HCT116 (cell line): ENCODE results near the gene GMDS. TPM values are rescaled to one million over a fixed set of nuclear protein-coding genes. Genes with fewer than 3 reads are reported as not detected.

ENCODE experiments used
- ATAC-seq: fragments of 200-7000 bp; cut with Tn5 transposase; 2 replicates; pipeline ENCODE4 v1.9.1; 2020; ENCODE audit warnings: mild to moderate bottlenecking, moderate library complexity
- BruUV-seq: library from RNA; stranded (reverse); fragments of 400-500 nt; replicated peaks from 2 replicates; lab custom pipeline; 2021; lab: Mats Ljungman, UMichigan
- CTCF ChIA-PET: fragments of 300-600 bp; sonication (Branson Sonifier 250); formaldehyde crosslinking; loops from one replicate; lab custom pipeline; 2021; ENCODE audit warnings: antibody characterized with exemption; lab: Charles Lee
- POLR2A ChIA-PET: fragments of 300-600, 350-600 bp; sonication (Branson Sonifier 250); formaldehyde crosslinking; loops from one replicate; lab custom pipeline; 2021; ENCODE audit warnings: antibody characterized with exemption; lab: Charles Lee
- RAD21 ChIA-PET, 2 experiments: fragments of 300-600 bp; sonication (Branson Sonifier 250); formaldehyde crosslinking; loops; one replicate each; lab custom pipeline; 2023; ENCODE audit warnings: low total read pairs in 2 of 2; ENCODE audit not compliant: uncharacterized antibody in 2 of 2, unreplicated experiment in 2 of 2, low non-redundant PET in 1 of 2; lab: Charles Lee
- DNase-seq: peaks from one replicate; pipeline ENCODE4 v3.0.0-alpha.2; 2010; ENCODE audit warnings: low read depth, low spot score
- H2AFZ ChIP-seq: fragments of 200-600 bp; shearing (Covaris generic), sonication (generic); 2 replicates; pipeline ENCODE4 v1.6.1; 2017; ENCODE audit warnings: low read depth, mixed run types, mixed read lengths, antibody characterized with exemption, low read length; ENCODE audit not compliant: poor library complexity, severe bottlenecking
- H3K27ac ChIP-seq: 2 replicates; pipeline ENCODE4 v1.5.1; 2012; ENCODE audit warnings: low read depth, low read length
- H3K27me3 ChIP-seq: fragments of 200-600 bp; sonication (generic); 2 replicates; pipeline ENCODE4 v1.6.1; 2016; ENCODE audit warnings: mixed run types, low read length, mixed read lengths; ENCODE audit not compliant: insufficient read depth
- H3K36me3 ChIP-seq, 2 experiments: fragments of 200-500 bp in 1 of 2; fragments of 200-600 bp in 1 of 2; sonication (Bioruptor generic) in 1 of 2; sonication (generic) in 1 of 2; 2 replicates each; pipeline versions ENCODE4 v1.5.1 to v1.6.1; 2014 to 2016; ENCODE audit warnings: low read length in 2 of 2, inconsistent platforms in 1 of 2, mixed read lengths in 1 of 2, mixed run types in 1 of 2; ENCODE audit not compliant: insufficient read depth in 2 of 2, control insufficient read depth in 1 of 2
- H3K4me1 ChIP-seq, 2 experiments: fragments of 200-600 bp in 1 of 2; sonication (generic) in 1 of 2; 2 replicates each; pipeline versions ENCODE4 v1.5.1 to v1.6.1; 2012 to 2017; ENCODE audit warnings: low read length in 2 of 2, inconsistent platforms in 1 of 2, mild to moderate bottlenecking in 1 of 2, mixed read lengths in 1 of 2, mixed run types in 1 of 2, moderate library complexity in 1 of 2; ENCODE audit not compliant: insufficient read depth in 2 of 2, control insufficient read depth in 1 of 2
- H3K4me2 ChIP-seq: fragments of 200-600 bp; sonication (generic); 2 replicates; pipeline ENCODE4 v1.6.1; 2017; ENCODE audit warnings: mixed run types, low read length, mixed read lengths
- H3K4me3 ChIP-seq, 2 experiments: fragments of 200-600 bp in 1 of 2; sonication (generic) in 1 of 2; replicated peaks in 1 of 2; 2 replicates each; pipeline ENCODE4 v1.5.1; 2011 to 2016; ENCODE audit warnings: low read length in 2 of 2, control low read depth in 1 of 2, low read depth in 1 of 2, mild to moderate bottlenecking in 1 of 2, mixed read lengths in 1 of 2, mixed run types in 1 of 2
- H3K79me2 ChIP-seq: fragments of 200-600 bp; sonication (generic); 2 replicates; pipeline ENCODE4 v1.6.1; 2017; ENCODE audit warnings: mild to moderate bottlenecking, mixed run types, low read length, moderate library complexity, mixed read lengths; ENCODE audit not compliant: insufficient read depth
- H3K9ac ChIP-seq: fragments of 200-600 bp; sonication (generic); 2 replicates; pipeline ENCODE4 v1.6.1; 2016; ENCODE audit warnings: low read length, mixed read lengths
- H3K9me2 ChIP-seq: fragments of 200-600 bp; sonication (generic), shearing (Covaris generic); 2 replicates; pipeline ENCODE4 v1.6.1; 2017; ENCODE audit warnings: mixed run types, mild to moderate bottlenecking, moderate library complexity; ENCODE audit not compliant: insufficient read depth
- H3K9me3 ChIP-seq, 2 experiments: fragments of 200-500 bp in 1 of 2; fragments of 200-600 bp in 1 of 2; sonication (Bioruptor generic) in 1 of 2; sonication (generic) in 1 of 2; 2 replicates each; pipeline ENCODE4 v1.6.1; 2014 to 2017; ENCODE audit warnings: low read length in 2 of 2, mixed read lengths in 2 of 2, inconsistent platforms in 1 of 2, low read depth in 1 of 2, mild to moderate bottlenecking in 1 of 2, mixed run types in 1 of 2, moderate library complexity in 1 of 2; ENCODE audit not compliant: control insufficient read depth in 1 of 2, insufficient read depth in 1 of 2
- H4K20me1 ChIP-seq: fragments of 200-600 bp; sonication (generic), shearing (Covaris generic); 2 replicates; pipeline ENCODE4 v1.6.1; 2017; ENCODE audit warnings: mixed run types, mild to moderate bottlenecking, moderate library complexity; ENCODE audit not compliant: insufficient read depth
- CBX3 ChIP-seq: IDR thresholded peaks from 2 replicates; pipeline ENCODE4 v1.6.1; 2012; ENCODE audit warnings: low read depth
- EGR1 ChIP-seq: IDR thresholded peaks from 2 replicates; pipeline ENCODE4 v1.6.1; 2012; ENCODE audit warnings: low read depth
- EZH2 ChIP-seq: fragments of 200-600 bp; sonication (generic); IDR thresholded peaks from 2 replicates; pipeline ENCODE4 v1.6.1; 2017; ENCODE audit warnings: antibody characterized with exemption, mixed run types
- FOSL1 ChIP-seq: IDR thresholded peaks from 2 replicates; pipeline ENCODE4 v1.6.1; 2012; ENCODE audit warnings: low read depth
- JUND ChIP-seq: IDR thresholded peaks from 2 replicates; pipeline ENCODE4 v1.6.1; 2012
- POLR2A ChIP-seq: IDR thresholded peaks from 2 replicates; pipeline ENCODE4 v1.7.0; 2011; ENCODE audit warnings: borderline replicate concordance; ENCODE audit not compliant: insufficient read depth, insufficient read length; ENCODE audit errors: extremely low read depth
- RAD21 ChIP-seq: IDR thresholded peaks from 2 replicates; pipeline ENCODE4 v1.6.1; 2012; ENCODE audit warnings: low read depth, mild to moderate bottlenecking
- SP1 ChIP-seq: IDR thresholded peaks from 2 replicates; pipeline ENCODE4 v1.6.1; 2012; ENCODE audit warnings: low read depth
- TCF7L2 ChIP-seq: IDR thresholded peaks from 2 replicates; pipeline ENCODE4 v1.7.0; 2011; ENCODE audit warnings: borderline replicate concordance, inconsistent platforms; ENCODE audit not compliant: insufficient read depth, insufficient read length; ENCODE audit errors: extremely low read depth
- intact Hi-C: fragments of 100-400 bp; cut with micrococcal nuclease; formaldehyde crosslinking; loops from 2 replicates; pipeline ENCODE4 v1.10.0; 2022
- total RNA-seq: library from RNA; stranded (reverse); gene quantifications from one replicate; pipeline ENCODE4 v1.2.1, GENCODE V29; 2021; ENCODE audit not compliant: unreplicated experiment

Gene GMDS
- total RNA-seq, 1 experiment from 2014 or later: 34.4 TPM

DNA sequence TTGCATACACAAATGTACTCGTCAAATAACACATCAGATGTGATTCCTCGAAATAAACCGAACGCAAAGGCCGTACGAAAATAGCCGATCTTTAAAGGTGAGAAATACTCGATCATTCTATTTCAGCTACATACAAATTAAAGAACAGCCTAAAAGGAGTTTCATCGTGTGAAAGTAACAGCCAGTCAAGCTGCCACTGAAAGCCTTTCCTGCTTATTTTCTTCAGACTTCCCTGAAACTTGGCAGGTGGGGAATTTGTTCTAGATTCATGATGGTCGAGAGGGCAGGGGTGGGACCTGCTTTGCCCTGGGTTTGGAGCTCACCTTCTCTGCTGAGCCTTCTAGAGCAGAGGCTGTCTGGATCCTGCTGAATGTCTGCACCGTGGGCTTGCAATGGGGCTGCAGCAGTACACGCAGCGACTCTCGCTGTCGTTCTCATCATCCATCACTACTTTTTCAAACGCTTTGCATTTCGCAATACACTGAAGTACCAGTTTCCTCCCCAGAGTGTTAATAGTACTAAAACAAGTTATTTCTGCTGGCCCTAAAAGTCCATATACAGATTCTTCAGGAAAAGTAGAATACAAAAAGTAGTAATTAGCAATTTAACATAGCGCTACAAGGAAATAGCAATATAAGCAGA lies 619.5 kb downstream of the GMDS start:
- Histone ChIP-seq H4K20me1 (no peaks in the 10 kb centered on the region), H3K27ac (no peak overlapping the region), H3K27me3 (no peaks in the 10 kb centered on the region), H3K9me2 (no peaks in the 10 kb centered on the region), H3K9ac (no peak overlapping the region), H3K4me2 (no peak overlapping the region), H3K79me2 (no peaks in the 10 kb centered on the region), H3K36me3 (no peaks in the 10 kb centered on the region), H3K4me3 (no peak overlapping the region), H3K4me1 (peaks cover 11 to 14% of the 10 kb centered on the region in 2 experiments), H2AFZ (no peak overlapping the region), H3K9me3 (no peaks in the 10 kb centered on the region)
- ChIA-PET RAD21 (no interaction called here), POLR2A (no interaction called here), CTCF (no interaction called here)
- intact Hi-C loops: no loop called here
- DNase-seq (no peak), ATAC-seq (no peak)
- no peak for TF ChIP-seq TCF7L2
- BruUV-seq: no TSS peak

DNA sequence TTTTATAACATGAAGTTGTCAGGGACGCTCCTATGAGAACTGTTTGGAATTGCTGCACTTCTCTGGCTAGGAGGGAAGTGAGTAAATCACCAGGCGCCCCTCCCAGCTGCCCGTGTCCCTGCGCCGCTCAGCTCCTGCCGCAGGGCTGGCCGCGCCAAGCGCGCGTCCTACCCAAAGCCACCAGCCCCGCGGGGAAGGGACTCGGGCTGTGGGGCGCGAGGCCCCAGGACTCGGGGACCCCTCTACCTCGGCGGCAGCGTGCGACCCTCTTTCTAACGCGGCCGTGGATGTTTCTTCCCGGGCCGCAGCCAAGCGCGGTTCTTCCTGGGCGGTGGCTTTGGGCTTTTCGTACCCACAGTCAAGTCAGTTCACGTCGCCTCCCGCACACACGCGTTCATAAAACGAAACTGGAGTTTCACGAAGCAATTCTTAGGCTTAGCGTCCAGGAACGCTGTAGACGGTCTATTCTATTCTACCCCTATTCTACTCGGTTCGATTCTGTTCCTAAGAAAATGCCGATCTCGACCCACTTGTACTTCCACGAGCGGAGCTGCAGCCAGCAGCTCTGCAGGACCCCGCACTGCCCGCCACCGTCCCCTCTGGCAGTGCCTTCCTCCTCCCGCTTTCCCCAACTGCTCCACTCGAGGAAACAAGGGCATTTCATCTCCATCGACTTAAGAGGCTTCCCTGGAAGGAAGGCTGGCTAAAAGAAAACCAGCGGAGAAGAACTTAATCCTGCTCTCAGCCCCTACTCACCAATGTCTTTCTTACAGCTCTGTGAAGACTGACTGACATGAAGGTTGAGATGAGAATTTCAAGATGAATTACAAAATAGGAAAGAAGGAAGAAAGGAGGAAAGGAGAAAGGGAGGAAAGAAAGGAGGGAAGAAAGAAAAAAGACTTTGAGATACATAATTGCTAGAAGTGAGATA lies 620.3 kb downstream of the GMDS start:
- CTCF ChIA-PET: no interaction called here
- Histone ChIP-seq H3K4me2 (no peak overlapping the region), H3K4me1 (peaks cover 3 to 10% of the 10 kb centered on the region in 2 experiments), H3K4me3 (no peak overlapping the region), H3K36me3 (no peaks in the 10 kb centered on the region), H4K20me1 (no peaks in the 10 kb centered on the region)
- BruUV-seq: no TSS peak
- RAD21 ChIA-PET: no interaction called here
- ATAC-seq: no peak
- TF ChIP-seq CBX3 (no peak), EZH2 (no peak), EGR1 (no peak), TCF7L2 (no peak), RAD21 (no peak), POLR2A (no peak), SP1 (no peak), FOSL1 (no peak), JUND (no peak)
- TF ChIP-seq, all 23 proteins: peak for 0
- Histone ChIP-seq H3K27ac (no peak overlapping the region), H3K79me2 (no peaks in the 10 kb centered on the region), H3K9me2 (no peaks in the 10 kb centered on the region), H3K9ac (no peak overlapping the region), H3K27me3 (no peaks in the 10 kb centered on the region), H3K9me3 (no peaks in the 10 kb centered on the region), H2AFZ (no peak overlapping the region)
- no peak for DNase-seq
- intact Hi-C loops: no loop called here
- POLR2A ChIA-PET: no interaction called here
